ENCODE measurements around the gene TAS2R8.

GRCh38 chr12:10801741-10802140, 5.3 kb downstream of the TAS2R8 start:
- TF ChIP-seq CTCF (conservative IDR thresholded peaks at IDR 0.05; ENCODE audit: low read depth, low read length) (no peak), EZH2phosphoT487 (IDR thresholded peaks at IDR 0.05; ENCODE audit: borderline replicate concordance, low read length) (no peak), EZH2 (IDR thresholded peaks at IDR 0.05; ENCODE audit: low read length, unreplicated experiment) (no peak)
